ENCODE data around the gene MIS12.

Gene MIS12

DNA sequence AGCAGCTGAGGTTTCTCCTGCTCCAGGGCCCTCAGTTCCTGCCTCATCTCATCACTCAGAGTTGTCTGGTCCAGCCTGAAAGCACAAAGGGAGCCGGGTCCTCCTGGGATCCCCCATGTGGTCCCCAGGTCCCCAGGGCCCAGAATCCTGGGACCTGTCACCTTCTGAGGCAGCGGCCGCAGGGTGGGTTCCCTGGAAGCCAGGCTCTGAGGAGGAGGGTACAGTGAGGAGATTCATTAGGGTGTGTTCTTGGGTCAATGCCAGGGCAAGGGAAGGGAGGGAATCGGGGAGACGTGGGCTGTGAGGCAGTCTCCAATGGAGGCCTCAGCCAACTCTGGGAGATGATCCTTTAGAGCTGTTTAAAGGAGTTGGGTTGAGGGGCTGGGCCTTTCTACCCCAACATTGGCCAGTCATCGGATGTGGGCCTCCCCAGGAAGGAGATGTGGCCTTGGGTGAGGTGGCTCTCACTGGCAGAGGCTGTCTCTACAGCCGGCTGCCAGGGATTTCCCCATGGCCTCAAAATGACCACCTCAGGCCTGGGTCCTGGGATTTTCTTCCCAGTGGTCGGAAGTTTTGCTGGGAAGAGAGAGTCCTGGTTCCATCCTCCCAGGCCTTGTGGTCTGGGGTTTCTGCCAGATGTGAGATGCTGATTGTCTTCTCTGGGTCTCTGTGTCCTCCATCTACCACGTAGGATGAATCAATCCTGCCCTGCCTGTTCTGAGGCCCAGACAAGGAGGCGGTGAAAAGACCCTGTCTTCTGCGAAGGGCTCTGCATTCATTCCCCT, 50.7 kb downstream of the MIS12 start:
- DNase-seq, result no peak

DNA sequence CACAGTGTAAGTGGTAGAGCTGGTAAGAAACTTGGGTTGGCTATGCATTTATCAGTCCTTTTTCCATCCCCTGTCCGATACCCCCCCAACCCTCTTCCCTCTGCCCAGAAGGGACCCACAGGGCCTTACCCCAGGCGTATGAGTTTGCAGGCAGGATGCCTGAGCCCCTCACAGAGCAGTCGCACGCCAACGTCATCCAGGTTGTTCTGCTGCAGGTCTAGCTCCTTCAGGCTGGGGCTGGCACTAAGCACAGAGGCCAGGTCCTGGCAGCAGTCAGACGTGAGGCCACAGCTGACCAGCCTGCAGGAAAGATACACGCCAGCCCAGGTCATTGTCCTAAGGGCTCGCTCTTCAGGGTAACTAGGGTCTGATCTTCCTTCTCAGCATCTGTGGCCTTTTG, 52.9 kb downstream of the MIS12 start:
- no peak for DNase-seq

DNA sequence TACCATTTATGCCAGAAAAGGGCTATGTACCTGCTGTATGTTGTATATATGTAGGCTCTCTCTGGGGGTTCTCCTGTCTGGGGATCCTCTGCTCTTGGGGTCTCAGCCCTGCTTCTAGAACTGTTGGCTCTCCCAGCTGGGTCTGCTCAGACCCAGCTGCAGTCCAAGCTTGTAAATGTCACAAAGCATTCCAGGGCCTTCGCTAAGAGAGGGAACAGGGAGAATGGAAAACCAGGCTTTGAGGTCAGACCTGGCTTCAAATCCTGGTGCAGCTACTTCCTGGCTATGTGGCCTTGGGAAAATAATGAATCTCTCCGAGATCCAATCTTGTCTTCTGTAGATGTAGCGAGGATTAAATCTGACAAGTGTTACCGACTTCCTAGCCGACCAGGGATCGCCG, 54.0 kb downstream of the MIS12 start:
- DNase-seq, result no peak
